Kidney epithelial cell (primary cell): Measurements from ENCODE around the gene AAMP. TPM values are rescaled to one million over a fixed set of nuclear protein-coding genes. Genes with fewer than 3 reads are reported as not detected.
"Not testable (repeated sequence)": the region's sequence is repeated elsewhere in the genome, so short reads cannot be mapped to it uniquely, and the experiment has no call there.

Source experiments
- DNase-seq: peaks from one replicate; pipeline ENCODE4 v3.0.0-alpha.2; 2010; ENCODE audit warnings: low read depth
- H3K27me3 ChIP-seq: 2 replicates; pipeline ENCODE4 v1.6.0; 2011; ENCODE audit warnings: low read length; ENCODE audit not compliant: control insufficient read depth, insufficient read depth
- H3K36me3 ChIP-seq: 2 replicates; pipeline ENCODE4 v1.5.1; 2011; ENCODE audit warnings: low read length; ENCODE audit not compliant: control insufficient read depth, insufficient read depth
- H3K4me3 ChIP-seq: 2 replicates; pipeline ENCODE4 v1.5.1; 2011; ENCODE audit warnings: low read depth, mild to moderate bottlenecking, control low read depth, low read length
- total RNA-seq: library from RNA; depleted of rRNA; stranded (reverse); fragments of >200 nt; gene quantifications from 2 replicates; pipeline ENCODE4 v1.2.3, GENCODE V29; 2015
- TF ChIP-seq, protein P1 (sequence below): IDR thresholded peaks from 2 replicates; pipeline ENCODE4 v1.5.1; 2011; ENCODE audit warnings: mild to moderate bottlenecking, moderate library complexity, low read length, control low read depth, inconsistent platforms; ENCODE audit not compliant: insufficient read depth, poor library complexity, severe bottlenecking

AAMP gene
- total RNA-seq, 1 donor from 2014 or later: 174 TPM

GRCh38 chr2:218274586-218274985 is 4.6 kb upstream of the AAMP start:
- TF ChIP-seq, protein P1, sequence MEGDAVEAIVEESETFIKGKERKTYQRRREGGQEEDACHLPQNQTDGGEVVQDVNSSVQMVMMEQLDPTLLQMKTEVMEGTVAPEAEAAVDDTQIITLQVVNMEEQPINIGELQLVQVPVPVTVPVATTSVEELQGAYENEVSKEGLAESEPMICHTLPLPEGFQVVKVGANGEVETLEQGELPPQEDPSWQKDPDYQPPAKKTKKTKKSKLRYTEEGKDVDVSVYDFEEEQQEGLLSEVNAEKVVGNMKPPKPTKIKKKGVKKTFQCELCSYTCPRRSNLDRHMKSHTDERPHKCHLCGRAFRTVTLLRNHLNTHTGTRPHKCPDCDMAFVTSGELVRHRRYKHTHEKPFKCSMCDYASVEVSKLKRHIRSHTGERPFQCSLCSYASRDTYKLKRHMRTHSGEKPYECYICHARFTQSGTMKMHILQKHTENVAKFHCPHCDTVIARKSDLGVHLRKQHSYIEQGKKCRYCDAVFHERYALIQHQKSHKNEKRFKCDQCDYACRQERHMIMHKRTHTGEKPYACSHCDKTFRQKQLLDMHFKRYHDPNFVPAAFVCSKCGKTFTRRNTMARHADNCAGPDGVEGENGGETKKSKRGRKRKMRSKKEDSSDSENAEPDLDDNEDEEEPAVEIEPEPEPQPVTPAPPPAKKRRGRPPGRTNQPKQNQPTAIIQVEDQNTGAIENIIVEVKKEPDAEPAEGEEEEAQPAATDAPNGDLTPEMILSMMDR: no peak
- Histone ChIP-seq H3K27me3 (no peaks in the 10 kb centered on the region), H3K36me3 (peaks cover 2% of the 10 kb centered on the region), H3K4me3 (no peak overlapping the region)
- DNase-seq: no peak

DNA sequence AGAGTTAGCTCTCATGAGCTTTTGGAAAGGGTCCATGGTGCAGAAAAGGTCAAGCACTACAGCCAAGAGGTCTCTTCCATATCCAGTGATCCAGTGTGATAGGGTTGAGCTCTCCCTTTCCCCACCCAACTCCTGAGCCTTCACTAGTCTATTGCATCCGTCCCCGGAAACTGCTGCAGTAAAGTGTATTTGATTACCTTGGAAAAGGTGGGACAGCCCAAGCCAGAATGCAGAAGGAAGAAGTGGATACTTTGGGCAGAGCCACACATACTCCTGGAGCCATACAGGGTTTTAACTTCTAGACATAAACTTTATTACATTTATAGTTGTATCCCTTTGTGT is 3.9 kb upstream of the AAMP start:
- DNase-seq: no peak
- TF ChIP-seq, protein P1: no peak
- H3K4me3 ChIP-seq: no peak overlapping the region
- H3K27me3 ChIP-seq: no peaks in the 10 kb centered on the region
- H3K36me3 ChIP-seq: peaks cover 2% of the 10 kb centered on the region

DNA sequence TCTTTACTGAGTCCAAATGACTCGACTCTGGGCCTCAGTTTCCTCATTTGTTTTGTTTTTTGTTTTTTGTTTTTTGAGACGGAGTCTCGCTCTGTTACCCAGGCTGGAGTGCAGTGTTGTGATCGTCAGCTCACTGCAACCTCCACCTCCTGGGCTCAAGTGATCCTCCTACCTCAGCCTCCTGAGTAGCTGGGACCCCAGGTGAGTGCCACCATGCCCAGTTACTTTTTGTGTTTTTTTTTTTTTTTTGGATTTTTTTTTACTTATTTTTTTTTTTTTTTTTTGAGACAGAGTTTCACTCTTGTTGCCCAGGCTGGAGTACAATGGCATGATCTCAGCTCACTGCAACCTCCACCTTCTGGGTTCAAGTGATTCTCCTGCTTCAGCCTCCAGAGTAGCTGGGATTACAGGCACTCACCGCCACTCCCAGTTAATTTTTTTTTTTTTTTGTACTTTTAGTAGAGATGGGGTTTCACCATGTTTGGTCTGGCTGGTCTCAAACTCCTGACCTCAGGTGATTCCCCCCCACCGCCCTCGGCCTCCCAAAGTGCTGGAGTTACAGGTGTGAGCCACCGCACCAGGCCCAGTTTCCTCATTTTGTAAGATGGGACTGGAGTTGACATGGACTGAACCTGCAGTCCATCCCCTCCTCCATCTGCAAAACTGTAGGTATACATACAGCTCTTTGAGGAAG is 3.4 kb upstream of the AAMP start:
- H3K27me3 ChIP-seq, H3K4me3 ChIP-seq, DNase-seq, H3K36me3 ChIP-seq: not testable (repeated sequence)

GRCh38 chr2:218272531-218273212 is 2.7 kb upstream of the AAMP start:
- no peak overlapping the region for H3K4me3 ChIP-seq
- DNase-seq: peak; percentile 75
- TF ChIP-seq, protein P1: peak; percentile 94

DNA sequence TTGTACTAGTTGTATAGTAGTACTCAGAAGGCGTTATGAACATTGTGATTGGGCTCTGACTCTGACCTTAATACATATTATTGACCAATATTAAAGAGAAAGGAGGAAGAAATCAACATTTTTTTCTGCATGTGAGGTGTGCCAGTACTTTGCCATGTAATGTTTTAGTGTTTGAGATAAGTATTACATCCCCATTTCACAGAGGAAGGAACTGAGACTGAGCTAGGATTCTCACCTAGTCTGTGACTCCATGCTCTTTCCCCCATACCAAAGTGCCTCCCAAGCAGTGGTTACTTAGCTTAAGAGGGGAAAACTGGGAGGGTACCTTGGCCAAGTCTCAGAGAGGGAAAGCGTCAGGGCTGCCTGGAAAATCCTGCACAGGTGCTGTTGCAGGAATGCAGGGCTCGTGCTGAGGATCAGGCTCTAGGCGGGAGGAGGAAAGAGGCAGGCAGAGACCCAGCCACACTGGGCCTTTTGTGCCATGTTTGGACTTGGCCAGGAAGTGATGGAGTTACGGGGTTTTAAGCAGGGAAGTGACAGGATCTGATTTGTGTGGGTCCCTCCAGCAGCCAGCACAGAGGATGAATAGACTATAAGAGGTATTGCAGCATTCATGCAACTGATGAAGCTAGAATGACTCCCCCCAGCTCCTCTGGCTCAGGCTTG is 2.1 kb upstream of the AAMP start:
- no peak overlapping the region for H3K4me3 ChIP-seq
- DNase-seq: no peak
- TF ChIP-seq, protein P1: no peak
- no peaks in the 10 kb centered on the region for H3K27me3 ChIP-seq
- peaks cover 2% of the 10 kb centered on the region for H3K36me3 ChIP-seq

More at GRCh38 chr2:218272531-218273212, 2.7 kb upstream of the AAMP start:
- H3K27me3 ChIP-seq: no peaks in the 10 kb centered on the region
- peaks cover 2% of the 10 kb centered on the region for H3K36me3 ChIP-seq

GRCh38 chr2:218271487-218271797 is 1.5 kb upstream of the AAMP start:
- peaks cover 1% of the 10 kb centered on the region for H3K36me3 ChIP-seq
- peak overlapping the region; percentile 79 for H3K4me3 ChIP-seq
- no peak for DNase-seq
- H3K27me3 ChIP-seq: no peaks in the 10 kb centered on the region
- TF ChIP-seq, protein P1: no peak
